T follicular helper cell (primary cell): ENCODE results near the gene EDEM2.
"Not testable (repeated sequence)": the region's sequence is repeated elsewhere in the genome, so short reads cannot be mapped to it uniquely, and the experiment has no call there.

Experiments used
- DNase-seq: peaks from one replicate; pipeline ENCODE4 v3.0.0-alpha.2; 2020; ENCODE audit warnings: low read depth
- total RNA-seq, 2 experiments: gene quantifications; one replicate each; lab custom pipeline; 2026; lab: John Stamatoyannopoulos, UW

EDEM2 gene
- 36.1 to 44.3 reads per million in 2 experiments for total RNA-seq

GRCh38 chr20:35146920-35147574 is at the start of gene EDEM2:
EDEM2 (minus strand) TSS chr20:35147336; CDS start chr20:35147258, 78 bp downstream.
- DNase-seq: peak; percentile 89

- DNase-seq: no peak
Observed at GRCh38 chr20:35196313-35196712, 49.2 kb upstream of the EDEM2 start.

- not testable (repeated sequence) for DNase-seq
Observed at GRCh38 chr20:35193031-35193791, 46.1 kb upstream of the EDEM2 start.

- no peak for DNase-seq
Observed at GRCh38 chr20:35192118-35192872, 45.2 kb upstream of the EDEM2 start.

- no peak for DNase-seq
Observed at GRCh38 chr20:35191419-35192117, 44.4 kb upstream of the EDEM2 start.

- no peak for DNase-seq
Observed at GRCh38 chr20:35190556-35190955, 43.4 kb upstream of the EDEM2 start.

DNA sequence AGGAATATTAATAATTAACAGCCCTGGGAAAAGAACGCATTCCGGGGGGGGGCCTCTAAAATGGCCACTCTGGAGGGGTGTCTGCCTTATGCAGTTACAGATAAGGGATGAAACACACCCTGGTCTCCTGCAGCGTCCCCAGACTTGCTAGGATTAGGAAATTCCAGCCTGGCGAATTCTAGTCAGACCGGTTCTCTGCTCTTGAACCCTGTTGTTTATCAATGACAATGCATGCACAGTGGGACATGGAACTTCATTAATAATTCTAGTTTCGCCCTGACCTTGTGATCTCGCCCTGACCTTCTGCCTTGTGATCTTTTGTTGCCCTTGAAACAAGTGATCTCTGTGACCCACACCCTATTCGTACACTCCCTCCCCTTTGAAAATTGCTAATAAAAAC is 42.1 kb upstream of the EDEM2 start:
- DNase-seq: not testable (repeated sequence)

DNA sequence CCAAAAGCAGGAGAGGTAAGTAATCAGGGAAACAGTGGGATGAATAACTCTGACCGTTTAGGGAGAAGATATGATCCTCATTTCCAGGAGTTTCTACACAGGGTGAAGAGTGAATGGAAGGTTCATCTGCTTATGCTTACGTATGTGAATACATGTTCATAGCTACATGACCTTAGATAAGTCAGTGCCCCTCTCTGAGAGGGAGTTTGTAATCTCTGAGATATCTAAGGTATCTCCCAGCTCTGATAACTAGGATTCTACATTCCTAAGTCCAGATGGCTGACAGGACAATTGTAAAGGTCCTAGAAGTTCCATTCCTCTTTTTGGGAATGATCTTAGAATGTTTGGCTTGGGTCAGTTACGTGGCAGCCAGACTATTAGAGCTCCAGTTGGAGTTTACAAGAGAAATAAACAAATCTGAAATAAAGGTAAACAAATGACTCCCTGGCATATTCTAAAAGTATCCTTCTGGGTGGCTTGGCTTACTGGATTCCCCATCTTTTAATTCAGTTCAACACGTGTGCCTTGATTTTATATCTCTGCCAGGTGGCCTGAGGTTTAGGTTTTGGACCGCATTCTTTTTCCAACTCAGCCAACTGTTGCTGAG is 40.6 kb upstream of the EDEM2 start:
- no peak for DNase-seq

DNA sequence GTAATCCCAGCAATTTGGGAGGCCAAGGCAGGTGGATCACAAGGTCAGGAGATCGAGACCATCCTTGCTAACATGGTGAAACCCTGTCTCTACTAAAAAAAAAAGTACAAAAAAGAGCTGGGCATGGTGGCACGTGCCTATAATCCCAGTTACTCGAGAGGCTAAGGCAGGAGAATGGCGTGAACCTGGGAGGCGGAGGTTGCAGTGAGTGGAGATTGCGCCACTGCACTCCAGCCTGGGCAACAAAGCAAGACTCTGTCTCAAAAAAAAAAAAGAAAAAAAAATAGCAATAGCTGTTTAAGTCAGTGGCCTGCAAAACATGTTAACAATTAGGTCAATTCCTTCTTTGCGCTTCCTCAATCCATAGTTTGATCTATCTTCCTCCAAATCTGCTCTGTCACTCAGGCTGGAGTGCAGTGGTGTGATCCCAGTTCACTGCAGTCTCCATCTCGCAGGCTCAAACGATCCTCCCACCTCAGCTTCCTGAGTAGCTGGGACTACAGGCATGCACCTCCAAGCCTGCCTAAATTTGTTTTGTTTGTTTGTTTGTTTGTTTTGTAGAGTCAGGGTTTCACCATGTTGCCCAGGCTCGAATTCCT is 39.7 kb upstream of the EDEM2 start:
- DNase-seq: not testable (repeated sequence)

GRCh38 chr20:35181731-35182130 is 34.6 kb upstream of the EDEM2 start:
- DNase-seq: no peak

DNA sequence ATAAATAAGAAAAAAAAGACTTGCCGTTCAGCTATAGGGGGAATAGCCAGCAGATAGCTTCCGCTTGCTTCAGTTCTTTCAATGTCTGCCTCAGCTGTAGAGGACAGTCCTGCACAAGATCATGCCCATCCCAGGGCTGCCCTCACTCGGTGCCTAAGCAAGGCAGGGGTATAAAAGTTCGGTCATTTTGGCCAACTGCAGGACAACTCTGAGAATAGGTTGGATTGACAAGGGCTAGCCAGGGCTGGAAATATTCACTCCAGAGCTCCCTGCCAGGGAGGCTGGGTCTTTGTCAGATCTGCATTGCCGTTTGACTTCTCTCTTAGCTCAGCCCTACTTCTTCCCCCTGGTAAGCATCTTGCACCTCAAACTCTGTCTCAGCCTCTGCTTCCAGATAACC is 33.1 kb upstream of the EDEM2 start:
- DNase-seq: no peak

DNA sequence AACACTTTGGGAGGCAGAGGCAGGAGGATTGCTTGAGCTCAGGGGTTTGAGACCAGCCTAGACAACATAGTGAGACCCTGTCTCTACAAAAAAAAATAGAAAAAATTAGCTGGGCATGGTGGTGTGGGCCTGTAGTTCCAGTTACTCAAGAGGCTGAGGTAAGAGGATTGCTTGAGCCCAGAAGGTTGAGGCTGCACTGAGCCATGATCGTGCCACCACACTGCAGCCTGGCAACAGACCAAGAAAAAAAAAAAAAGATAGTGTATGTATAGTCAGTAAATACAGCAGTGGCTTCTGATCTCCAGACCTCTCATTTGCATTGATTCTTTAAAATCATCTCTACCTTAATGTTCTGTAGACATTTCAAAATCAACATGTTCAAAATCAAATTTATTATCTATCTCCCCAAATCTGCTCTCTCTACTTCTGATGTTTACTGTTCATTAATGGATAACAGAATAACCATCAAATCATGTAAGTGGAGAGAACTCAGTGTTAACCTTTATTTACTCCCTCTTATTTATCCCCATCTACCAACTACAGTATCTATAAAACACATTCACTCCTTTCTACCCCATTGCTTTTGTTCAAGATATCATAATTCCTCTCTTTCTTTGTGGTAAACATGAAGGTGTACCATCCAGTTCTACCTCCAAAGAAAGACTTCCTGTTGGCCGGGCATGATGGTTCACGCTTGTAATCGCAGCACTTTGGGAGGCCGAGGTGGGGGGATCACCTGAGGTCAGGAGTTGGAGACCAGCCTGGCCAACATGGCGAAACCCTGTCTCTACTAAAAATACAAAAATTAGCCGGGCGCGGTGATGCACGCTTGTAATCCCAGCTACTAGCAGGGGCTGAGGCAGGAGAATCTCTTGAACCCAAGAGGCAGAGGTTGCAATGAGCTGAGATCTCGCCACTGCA is 32.4 kb upstream of the EDEM2 start:
- no peak for DNase-seq

- no peak for DNase-seq
Observed at GRCh38 chr20:35176132-35176531, 29.0 kb upstream of the EDEM2 start.

- no peak for DNase-seq
Observed at GRCh38 chr20:35174458-35175216, 27.5 kb upstream of the EDEM2 start.

DNA sequence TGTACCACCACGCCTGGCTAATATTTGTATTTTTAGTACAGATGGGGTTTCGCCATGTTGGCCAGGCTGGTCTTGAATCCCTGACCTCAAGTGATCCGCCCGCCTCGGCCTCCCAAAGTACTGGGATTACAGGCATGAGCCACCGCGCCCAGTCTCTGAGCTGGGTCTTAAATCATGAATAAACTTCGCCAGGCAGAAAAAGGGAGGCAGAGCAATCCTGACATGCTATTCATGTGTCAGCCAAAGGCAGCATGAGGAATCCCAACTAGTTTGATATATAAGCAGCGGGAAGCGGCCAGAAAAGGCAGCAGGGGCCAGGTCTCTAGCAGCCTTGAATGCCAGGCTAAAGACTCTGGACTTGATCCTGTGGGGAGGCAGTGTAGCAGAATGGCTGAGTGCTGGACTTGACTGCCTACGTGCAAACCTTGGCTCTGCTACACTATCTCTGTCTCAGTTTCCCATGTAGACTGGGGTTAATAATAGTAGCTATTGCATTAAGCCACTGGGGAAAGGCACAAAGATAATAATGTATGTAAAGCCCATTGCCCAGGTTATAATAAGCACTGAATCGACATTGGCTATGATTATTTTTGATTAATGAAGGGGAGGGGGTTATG is 26.5 kb upstream of the EDEM2 start:
- no peak for DNase-seq

GRCh38 chr20:35172434-35172806 is 25.3 kb upstream of the EDEM2 start:
- DNase-seq: no peak

GRCh38 chr20:35171753-35172433 is 24.8 kb upstream of the EDEM2 start, which contains the start of gene PROCR:
PROCR (plus strand) TSS chr20:35172072; CDS start chr20:35172155, 83 bp downstream.
- no peak for DNase-seq

DNA sequence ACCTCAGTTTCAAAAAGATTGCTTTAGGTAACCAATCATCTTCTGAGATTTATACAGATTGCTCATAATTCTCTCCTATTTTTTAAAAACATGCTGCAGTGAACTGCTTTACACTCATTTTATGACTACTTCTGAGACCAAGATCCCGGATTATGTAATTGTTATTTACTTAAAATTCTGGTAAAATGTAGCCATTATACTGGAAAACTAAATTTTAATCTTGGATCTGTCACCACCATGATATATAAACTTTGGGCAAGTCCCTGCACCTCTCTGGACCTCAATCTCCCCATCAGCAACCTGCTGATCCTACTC is 24.3 kb upstream of the EDEM2 start:
- no peak for DNase-seq
